ENCODE data around the gene TYW5.
A peak's percentile ranks its signal among the peaks of the same experiment; 100 is the strongest.

The TYW5 gene

DNA sequence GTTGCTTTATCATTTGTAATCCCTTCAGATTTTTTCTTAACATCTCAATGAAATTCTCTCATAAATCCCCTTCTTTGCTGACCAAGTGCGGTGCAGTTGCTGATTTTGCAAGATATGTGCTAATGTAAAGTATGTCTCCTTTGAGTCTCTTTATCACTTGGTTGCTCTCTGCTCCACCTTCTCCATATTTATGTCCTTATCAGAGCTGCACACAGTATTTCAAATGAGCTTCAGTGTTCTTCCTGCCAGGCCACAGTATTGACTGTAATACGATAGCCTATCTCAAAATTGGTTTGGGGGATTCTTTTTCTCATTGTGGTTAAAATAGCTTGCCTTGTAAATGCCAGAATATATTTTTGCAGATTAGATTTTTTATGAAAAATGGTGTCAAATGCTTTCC is 32.3 kb upstream of the TYW5 start:
- Histone ChIP-seq H2BK5ac (ENCODE audit: low read depth, low read length, poor library complexity, severe bottlenecking) (no peak overlapping the region), H3K4me3 (ENCODE audit: insufficient read depth in 1 of 2, low read depth in 1 of 2, low read length in 2 of 2) (no peak overlapping the region), H3K4me2 (ENCODE audit: low read length, poor library complexity, severe bottlenecking) (no peak overlapping the region), H3K79me1 (replicated peaks; ENCODE audit: low read length, poor library complexity, severe bottlenecking) (no peaks in the 10 kb centered on the region), H4K91ac (ENCODE audit: low read length) (no peak overlapping the region), H3K27me3 (ENCODE audit: control insufficient read depth in 1 of 2, insufficient read depth in 1 of 2, low read length in 2 of 2) (no peaks in the 10 kb centered on the region), H3K18ac (ENCODE audit: low read depth in 1 of 2, low read length in 2 of 2) (no peak overlapping the region), H2BK15ac (ENCODE audit: low read depth, poor library complexity, severe bottlenecking) (no peak overlapping the region), H2AFZ (ENCODE audit: low read depth, low read length) (no peak overlapping the region), H3K9me3 (ENCODE audit: control insufficient read depth, low read length) (no peaks in the 10 kb centered on the region), H3K27ac (ENCODE audit: low read length, poor library complexity, severe bottlenecking) (no peak overlapping the region), H2AK5ac (ENCODE audit: low read length, severe bottlenecking) (no peak overlapping the region), H3K14ac (ENCODE audit: low read length in 2 of 2) (no peak overlapping the region), H4K8ac (ENCODE audit: low read length) (no peak overlapping the region), H2BK120ac (ENCODE audit: low read depth, low read length) (no peak overlapping the region), H2BK12ac (ENCODE audit: low read length in 2 of 2) (no peak overlapping the region), H3K9ac (ENCODE audit: low read length) (no peak overlapping the region), H3K4me1 (ENCODE audit: control insufficient read depth, insufficient read depth, low read depth, low read length) (no peaks in the 10 kb centered on the region), H3K36me3 (ENCODE audit: control insufficient read depth in 1 of 2, insufficient read depth in 2 of 2, low read depth in 1 of 2, low read length in 2 of 2) (no peaks in the 10 kb centered on the region), H3K4ac (ENCODE audit: low read depth in 1 of 2, low read length in 2 of 2) (no peak overlapping the region), H3K23ac (ENCODE audit: low read length in 2 of 2) (no peak overlapping the region)
- 100% methylated on average over 1 of the region's 2 CpGs for WGBS
- DNase-seq = no peak

- Histone ChIP-seq H2BK12ac (ENCODE audit: low read length in 2 of 2) (peak overlapping the region in 1 of 2 experiments; percentile 31), H3K23ac (ENCODE audit: low read length in 2 of 2) (no peak overlapping the region), H3K4me1 (ENCODE audit: control insufficient read depth, insufficient read depth, low read depth, low read length) (peaks cover 3% of the 10 kb centered on the region), H3K4me2 (ENCODE audit: low read length, poor library complexity, severe bottlenecking) (no peak overlapping the region), H3K36me3 (ENCODE audit: control insufficient read depth in 1 of 2, insufficient read depth in 2 of 2, low read depth in 1 of 2, low read length in 2 of 2) (no peaks in the 10 kb centered on the region), H3K9ac (ENCODE audit: low read length) (no peak overlapping the region), H3K9me3 (ENCODE audit: control insufficient read depth, low read length) (no peaks in the 10 kb centered on the region), H3K14ac (ENCODE audit: low read length in 2 of 2) (no peak overlapping the region), H3K4me3 (ENCODE audit: insufficient read depth in 1 of 2, low read depth in 1 of 2, low read length in 2 of 2) (no peak overlapping the region), H4K8ac (ENCODE audit: low read length) (peak overlapping the region; percentile 87), H2BK15ac (ENCODE audit: low read depth, poor library complexity, severe bottlenecking) (peak overlapping the region; percentile 16), H3K79me1 (replicated peaks; ENCODE audit: low read length, poor library complexity, severe bottlenecking) (no peaks in the 10 kb centered on the region), H2BK120ac (ENCODE audit: low read depth, low read length) (peak overlapping the region; percentile 58), H2AK5ac (ENCODE audit: low read length, severe bottlenecking) (no peak overlapping the region), H2BK5ac (ENCODE audit: low read depth, low read length, poor library complexity, severe bottlenecking) (no peak overlapping the region), H3K18ac (ENCODE audit: low read depth in 1 of 2, low read length in 2 of 2) (peak overlapping the region; percentile 43 to 53), H3K4ac (ENCODE audit: low read depth in 1 of 2, low read length in 2 of 2) (no peak overlapping the region), H3K27me3 (ENCODE audit: control insufficient read depth in 1 of 2, insufficient read depth in 1 of 2, low read length in 2 of 2) (no peaks in the 10 kb centered on the region), H4K91ac (ENCODE audit: low read length) (peak overlapping the region; percentile 76), H3K27ac (ENCODE audit: low read length, poor library complexity, severe bottlenecking) (no peak overlapping the region), H2AFZ (ENCODE audit: low read depth, low read length) (no peak overlapping the region)
- peak; percentile 81 for DNase-seq
- 46% methylated on average over 5 of the region's 6 CpGs for WGBS
Measured at GRCh38 chr2:199985625-199986207, 30.4 kb upstream of the TYW5 start.

- peaks cover 3% of the 10 kb centered on the region for H3K4me1 ChIP-seq (ENCODE audit: control insufficient read depth, insufficient read depth, low read depth, low read length)
- no peak overlapping the region for H2BK15ac ChIP-seq (ENCODE audit: low read depth, poor library complexity, severe bottlenecking)
- no peak overlapping the region for H3K18ac ChIP-seq (ENCODE audit: low read depth in 1 of 2, low read length in 2 of 2)
- H2AK5ac ChIP-seq (ENCODE audit: low read length, severe bottlenecking) = no peak overlapping the region
- no peaks in the 10 kb centered on the region for H3K36me3 ChIP-seq (ENCODE audit: control insufficient read depth in 1 of 2, insufficient read depth in 2 of 2, low read depth in 1 of 2, low read length in 2 of 2)
- H3K9me3 ChIP-seq (ENCODE audit: control insufficient read depth, low read length) = no peaks in the 10 kb centered on the region
- H3K4ac ChIP-seq (ENCODE audit: low read depth in 1 of 2, low read length in 2 of 2) = no peak overlapping the region
- no peaks in the 10 kb centered on the region for H3K79me1 ChIP-seq (replicated peaks; ENCODE audit: low read length, poor library complexity, severe bottlenecking)
- H3K27ac ChIP-seq (ENCODE audit: low read length, poor library complexity, severe bottlenecking) = no peak overlapping the region
- DNase-seq = no peak
- H2AFZ ChIP-seq (ENCODE audit: low read depth, low read length) = no peak overlapping the region
- H2BK5ac ChIP-seq (ENCODE audit: low read depth, low read length, poor library complexity, severe bottlenecking) = no peak overlapping the region
- WGBS = 100% methylated on average over 1 of the region's 2 CpGs
- no peak overlapping the region for H2BK12ac ChIP-seq (ENCODE audit: low read length in 2 of 2)
- no peak overlapping the region for H3K9ac ChIP-seq (ENCODE audit: low read length)
- no peak overlapping the region for H2BK120ac ChIP-seq (ENCODE audit: low read depth, low read length)
- H3K14ac ChIP-seq (ENCODE audit: low read length in 2 of 2) = no peak overlapping the region
- no peak overlapping the region for H3K23ac ChIP-seq (ENCODE audit: low read length in 2 of 2)
- H3K4me2 ChIP-seq (ENCODE audit: low read length, poor library complexity, severe bottlenecking) = no peak overlapping the region
- no peak overlapping the region for H3K4me3 ChIP-seq (ENCODE audit: insufficient read depth in 1 of 2, low read depth in 1 of 2, low read length in 2 of 2)
- no peak overlapping the region for H4K8ac ChIP-seq (ENCODE audit: low read length)
- no peak overlapping the region for H4K91ac ChIP-seq (ENCODE audit: low read length)
- H3K27me3 ChIP-seq (ENCODE audit: control insufficient read depth in 1 of 2, insufficient read depth in 1 of 2, low read length in 2 of 2) = no peaks in the 10 kb centered on the region
Measured at GRCh38 chr2:199984755-199985154, 29.5 kb upstream of the TYW5 start.

DNA sequence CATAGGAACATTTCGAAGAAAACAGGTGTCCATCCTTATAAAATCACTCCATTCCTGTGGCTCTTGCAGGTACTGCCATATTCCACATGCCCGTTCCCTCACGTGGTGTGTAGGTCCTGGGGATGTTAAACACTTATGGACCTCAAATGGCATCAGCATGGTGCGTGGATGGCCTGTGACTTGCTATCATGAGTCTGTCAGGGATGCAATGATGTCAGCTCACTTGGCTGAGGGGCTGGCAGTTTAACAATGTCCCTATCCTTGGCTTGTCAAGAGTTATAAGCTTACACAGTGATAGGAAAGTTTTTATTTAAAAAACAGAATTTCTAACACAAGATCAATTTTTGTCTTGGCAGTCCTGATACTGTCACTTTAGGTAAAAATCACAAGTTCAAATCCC is 28.9 kb upstream of the TYW5 start:
- Histone ChIP-seq H2BK12ac (ENCODE audit: low read length in 2 of 2) (peak overlapping the region in 1 of 2 experiments; percentile 57), H4K91ac (ENCODE audit: low read length) (no peak overlapping the region), H3K4ac (ENCODE audit: low read depth in 1 of 2, low read length in 2 of 2) (no peak overlapping the region), H2AFZ (ENCODE audit: low read depth, low read length) (no peak overlapping the region), H3K23ac (ENCODE audit: low read length in 2 of 2) (no peak overlapping the region), H3K4me2 (ENCODE audit: low read length, poor library complexity, severe bottlenecking) (no peak overlapping the region), H3K27me3 (ENCODE audit: control insufficient read depth in 1 of 2, insufficient read depth in 1 of 2, low read length in 2 of 2) (no peaks in the 10 kb centered on the region), H2BK120ac (ENCODE audit: low read depth, low read length) (no peak overlapping the region), H3K4me1 (ENCODE audit: control insufficient read depth, insufficient read depth, low read depth, low read length) (peaks cover 3% of the 10 kb centered on the region), H3K18ac (ENCODE audit: low read depth in 1 of 2, low read length in 2 of 2) (peak overlapping the region in 1 of 2 experiments; percentile 60), H2BK15ac (ENCODE audit: low read depth, poor library complexity, severe bottlenecking) (no peak overlapping the region), H2AK5ac (ENCODE audit: low read length, severe bottlenecking) (no peak overlapping the region), H3K14ac (ENCODE audit: low read length in 2 of 2) (no peak overlapping the region), H3K9ac (ENCODE audit: low read length) (no peak overlapping the region), H3K27ac (ENCODE audit: low read length, poor library complexity, severe bottlenecking) (no peak overlapping the region), H3K9me3 (ENCODE audit: control insufficient read depth, low read length) (no peaks in the 10 kb centered on the region), H2BK5ac (ENCODE audit: low read depth, low read length, poor library complexity, severe bottlenecking) (no peak overlapping the region), H3K79me1 (replicated peaks; ENCODE audit: low read length, poor library complexity, severe bottlenecking) (no peaks in the 10 kb centered on the region), H4K8ac (ENCODE audit: low read length) (no peak overlapping the region), H3K4me3 (ENCODE audit: insufficient read depth in 1 of 2, low read depth in 1 of 2, low read length in 2 of 2) (no peak overlapping the region), H3K36me3 (ENCODE audit: control insufficient read depth in 1 of 2, insufficient read depth in 2 of 2, low read depth in 1 of 2, low read length in 2 of 2) (no peaks in the 10 kb centered on the region)
- 64% methylated on average over 4 of the region's 4 CpGs for WGBS
- DNase-seq = no peak
